Fibroblast of upper back skin (primary cell): ENCODE data around the gene CAST.

Experiments used
- DNase-seq: peaks from one replicate; pipeline ENCODE4 v3.0.0-alpha.2; 2013

The CAST gene

DNA sequence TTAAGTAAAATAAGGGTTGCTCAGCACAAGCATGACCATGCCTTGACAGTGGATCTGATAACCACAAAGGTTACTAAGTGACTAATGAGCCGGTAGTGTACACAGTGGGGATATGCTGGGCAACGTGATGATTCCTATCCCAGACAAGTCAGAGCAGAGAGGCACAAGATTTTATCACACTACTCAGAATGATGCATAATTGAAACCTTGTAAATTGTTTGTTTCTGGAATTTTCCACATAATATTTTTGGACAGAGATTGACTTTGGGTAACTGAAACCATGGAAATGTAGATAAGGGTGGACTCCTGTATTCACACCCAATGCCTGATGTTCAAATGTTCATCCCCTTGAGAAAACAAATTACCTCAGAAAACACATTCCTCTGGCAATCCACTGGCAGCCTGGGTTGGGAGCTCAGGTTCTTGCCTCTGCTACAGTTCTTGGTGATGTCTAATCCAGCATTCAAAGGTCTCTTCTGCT is 161.8 kb downstream of the CAST start:
- DNase-seq: peak; percentile 49
